ENCODE measurements around the gene KCNK15.
"Not testable (repeated sequence)": the region's sequence is repeated elsewhere in the genome, so short reads cannot be mapped to it uniquely, and the experiment has no call there.

The KCNK15 gene

GRCh38 chr20:44762466-44763140 lies 16.9 kb downstream of the KCNK15 start:
- no peak overlapping the region for H3K4me2 ChIP-seq (ENCODE audit: low read length)
- no peak for TF ChIP-seq EZH2phosphoT487 (IDR thresholded peaks at IDR 0.05; ENCODE audit: low read depth)
- TF ChIP-seq, protein P1, sequence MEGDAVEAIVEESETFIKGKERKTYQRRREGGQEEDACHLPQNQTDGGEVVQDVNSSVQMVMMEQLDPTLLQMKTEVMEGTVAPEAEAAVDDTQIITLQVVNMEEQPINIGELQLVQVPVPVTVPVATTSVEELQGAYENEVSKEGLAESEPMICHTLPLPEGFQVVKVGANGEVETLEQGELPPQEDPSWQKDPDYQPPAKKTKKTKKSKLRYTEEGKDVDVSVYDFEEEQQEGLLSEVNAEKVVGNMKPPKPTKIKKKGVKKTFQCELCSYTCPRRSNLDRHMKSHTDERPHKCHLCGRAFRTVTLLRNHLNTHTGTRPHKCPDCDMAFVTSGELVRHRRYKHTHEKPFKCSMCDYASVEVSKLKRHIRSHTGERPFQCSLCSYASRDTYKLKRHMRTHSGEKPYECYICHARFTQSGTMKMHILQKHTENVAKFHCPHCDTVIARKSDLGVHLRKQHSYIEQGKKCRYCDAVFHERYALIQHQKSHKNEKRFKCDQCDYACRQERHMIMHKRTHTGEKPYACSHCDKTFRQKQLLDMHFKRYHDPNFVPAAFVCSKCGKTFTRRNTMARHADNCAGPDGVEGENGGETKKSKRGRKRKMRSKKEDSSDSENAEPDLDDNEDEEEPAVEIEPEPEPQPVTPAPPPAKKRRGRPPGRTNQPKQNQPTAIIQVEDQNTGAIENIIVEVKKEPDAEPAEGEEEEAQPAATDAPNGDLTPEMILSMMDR (IDR thresholded peaks at IDR 0.05; ENCODE audit: low read depth, low read length), result no peak
- H3K4me3 ChIP-seq (ENCODE audit: low read length), result no peak overlapping the region
- no peaks in the 10 kb centered on the region for H3K9me3 ChIP-seq (ENCODE audit: insufficient read depth, low read length)
- H4K20me1 ChIP-seq (ENCODE audit: insufficient read depth, low read length), result no peaks in the 10 kb centered on the region
- no peaks in the 10 kb centered on the region for H3K36me3 ChIP-seq (replicated peaks; ENCODE audit: low read depth, low read length)
- no peak overlapping the region for H3K27ac ChIP-seq (ENCODE audit: low read length)
- peaks cover 47% of the 10 kb centered on the region for H3K27me3 ChIP-seq (ENCODE audit: low read depth, low read length)
- H3K9ac ChIP-seq (ENCODE audit: low read length), result no peak overlapping the region
- H3K79me2 ChIP-seq (ENCODE audit: low read length), result no peaks in the 10 kb centered on the region
- H2AFZ ChIP-seq (ENCODE audit: low read depth, low read length), result no peak overlapping the region
- no peaks in the 10 kb centered on the region for H3K4me1 ChIP-seq (ENCODE audit: low read length)

GRCh38 chr20:44763798-44764197 lies 18.1 kb downstream of the KCNK15 start:
- H4K20me1 ChIP-seq (ENCODE audit: insufficient read depth, low read length); H3K4me1 ChIP-seq (ENCODE audit: low read length); H3K4me2 ChIP-seq (ENCODE audit: low read length); H3K36me3 ChIP-seq (replicated peaks; ENCODE audit: low read depth, low read length); H2AFZ ChIP-seq (ENCODE audit: low read depth, low read length); H3K79me2 ChIP-seq (ENCODE audit: low read length); H3K27ac ChIP-seq (ENCODE audit: low read length); H3K9me3 ChIP-seq (ENCODE audit: insufficient read depth, low read length); H3K4me3 ChIP-seq (ENCODE audit: low read length); H3K9ac ChIP-seq (ENCODE audit: low read length): not testable (repeated sequence)
- peaks cover 59% of the 10 kb centered on the region for H3K27me3 ChIP-seq (ENCODE audit: low read depth, low read length)

DNA sequence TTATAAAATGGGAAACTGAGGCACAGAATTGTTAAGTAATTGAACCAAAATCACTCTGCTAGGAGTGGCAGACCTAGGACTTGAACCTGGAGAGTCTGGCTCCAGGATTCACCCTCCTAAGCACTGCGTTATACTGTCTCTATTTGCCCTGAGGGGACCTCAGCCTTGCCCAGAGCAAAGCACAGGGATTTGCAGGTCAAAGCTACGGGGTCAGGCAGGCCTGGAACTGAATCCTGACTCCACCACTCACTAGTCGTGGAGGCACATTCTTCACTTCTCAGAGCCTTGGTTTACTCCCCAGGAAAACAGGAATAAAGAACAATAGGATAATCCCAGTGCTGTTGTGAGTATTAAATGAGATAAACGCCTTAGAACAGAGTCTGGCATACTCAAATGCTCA lies 19.4 kb downstream of the KCNK15 start:
- Histone ChIP-seq H3K27ac (ENCODE audit: low read length) (no peak overlapping the region), H3K4me3 (ENCODE audit: low read length) (no peak overlapping the region), H4K20me1 (ENCODE audit: insufficient read depth, low read length) (no peaks in the 10 kb centered on the region), H3K79me2 (ENCODE audit: low read length) (no peaks in the 10 kb centered on the region), H3K4me2 (ENCODE audit: low read length) (no peak overlapping the region), H2AFZ (ENCODE audit: low read depth, low read length) (no peak overlapping the region), H3K36me3 (replicated peaks; ENCODE audit: low read depth, low read length) (no peaks in the 10 kb centered on the region), H3K27me3 (ENCODE audit: low read depth, low read length) (peaks cover 66% of the 10 kb centered on the region), H3K9me3 (ENCODE audit: insufficient read depth, low read length) (no peaks in the 10 kb centered on the region), H3K4me1 (ENCODE audit: low read length) (no peaks in the 10 kb centered on the region), H3K9ac (ENCODE audit: low read length) (no peak overlapping the region)
- TF ChIP-seq EZH2phosphoT487 (IDR thresholded peaks at IDR 0.05; ENCODE audit: low read depth), result no peak
- TF ChIP-seq, protein P1 (IDR thresholded peaks at IDR 0.05; ENCODE audit: low read depth, low read length), result no peak

DNA sequence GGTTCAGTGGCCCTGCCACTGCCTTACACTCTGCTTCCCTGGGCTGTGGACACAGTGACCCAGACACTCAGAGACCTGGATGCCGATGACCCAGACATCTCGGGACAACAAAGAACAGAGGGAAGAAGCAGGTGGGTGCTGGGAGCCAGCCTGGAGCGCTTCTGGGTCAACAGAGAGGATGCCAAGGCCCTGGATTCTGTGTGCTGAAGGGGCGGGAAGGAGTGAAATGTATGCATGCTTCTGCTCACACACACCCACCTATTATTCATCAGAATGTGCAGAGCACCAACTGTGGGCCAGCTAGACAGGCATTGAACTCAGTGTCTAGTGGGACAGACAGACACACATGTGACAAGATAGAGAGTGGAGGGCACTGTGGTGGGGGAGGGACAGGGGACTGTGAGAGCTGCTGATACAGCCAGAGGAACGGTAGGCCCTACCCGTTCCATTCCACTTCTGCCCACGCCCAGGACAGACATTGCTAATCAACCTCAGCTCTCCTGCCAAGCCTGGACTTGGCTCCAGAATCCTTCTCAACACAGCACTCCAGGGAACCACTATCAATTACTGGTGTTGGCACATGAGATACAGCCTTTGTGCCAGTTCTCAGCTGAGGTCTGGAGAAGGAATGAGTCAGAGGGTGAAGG lies 20.2 kb downstream of the KCNK15 start:
- Histone ChIP-seq H3K27ac (ENCODE audit: low read length) (no peak overlapping the region), H4K20me1 (ENCODE audit: insufficient read depth, low read length) (no peaks in the 10 kb centered on the region), H3K4me2 (ENCODE audit: low read length) (no peak overlapping the region), H3K4me1 (ENCODE audit: low read length) (no peaks in the 10 kb centered on the region), H3K27me3 (ENCODE audit: low read depth, low read length) (peaks cover 71% of the 10 kb centered on the region), H3K4me3 (ENCODE audit: low read length) (no peak overlapping the region), H3K79me2 (ENCODE audit: low read length) (no peaks in the 10 kb centered on the region), H3K9me3 (ENCODE audit: insufficient read depth, low read length) (no peaks in the 10 kb centered on the region), H2AFZ (ENCODE audit: low read depth, low read length) (no peak overlapping the region), H3K36me3 (replicated peaks; ENCODE audit: low read depth, low read length) (no peaks in the 10 kb centered on the region), H3K9ac (ENCODE audit: low read length) (no peak overlapping the region)
- TF ChIP-seq EZH2phosphoT487 (IDR thresholded peaks at IDR 0.05; ENCODE audit: low read depth), result no peak
- TF ChIP-seq, protein P1 (IDR thresholded peaks at IDR 0.05; ENCODE audit: low read depth, low read length), result no peak

Measured in OCI-LY3 (cell line).